ENCODE results near the gene TMEM225B. TPM values are rescaled to one million over a fixed set of nuclear protein-coding genes. Genes with fewer than 3 reads are reported as not detected.

Gene TMEM225B
- total RNA-seq, 1 experiment from 2014 or later, result 1.3 TPM

DNA sequence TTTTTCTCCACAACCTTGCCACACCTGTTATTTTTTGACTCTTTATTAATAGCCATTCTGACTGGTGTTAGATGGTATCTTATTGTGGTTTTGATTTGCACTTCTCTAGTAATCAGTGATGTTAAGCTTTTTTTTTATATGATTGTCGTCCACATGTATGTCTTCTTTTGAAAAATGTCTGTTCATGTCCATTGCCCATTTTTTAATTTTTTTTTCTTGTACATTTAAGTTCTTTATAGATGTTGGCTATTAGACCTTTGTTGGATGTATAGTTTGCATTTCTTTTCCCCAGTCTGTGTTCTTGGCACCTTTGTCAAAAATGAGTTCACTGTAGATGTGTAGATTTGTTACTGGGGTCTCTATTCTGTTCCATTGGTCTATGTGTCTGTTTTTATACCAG, 47.5 kb downstream of the TMEM225B start:
- no peak overlapping the region for H3K27ac ChIP-seq (ENCODE audit: low read depth, low read length, poor library complexity, severe bottlenecking)
- H3K4me1 ChIP-seq (ENCODE audit: insufficient read depth, low read length, poor library complexity, severe bottlenecking), result no peaks in the 10 kb centered on the region
- CTCF ChIA-PET, result no interaction called here
- no TSS peak for BruUV-seq (replicated peaks)
- no peaks in the 10 kb centered on the region for H3K9me3 ChIP-seq (ENCODE audit: low read depth, low read length, poor library complexity, severe bottlenecking)
- DNase-seq (ENCODE audit: low spot score), result no peak
- POLR2A ChIA-PET (ENCODE audit: low non-redundant PET), result no interaction called here
- H3K36me3 ChIP-seq (ENCODE audit: insufficient read depth, low read length, poor library complexity, severe bottlenecking), result no peaks in the 10 kb centered on the region
- TF ChIP-seq EZH2 (IDR thresholded peaks at IDR 0.05; ENCODE audit: borderline replicate concordance, low read depth, low read length, poor library complexity, severe bottlenecking), result no peak
- no peak for TF ChIP-seq CTCF (conservative IDR thresholded peaks at IDR 0.05; ENCODE audit: low read depth, low read length)
- no peaks in the 10 kb centered on the region for H3K27me3 ChIP-seq (replicated peaks; ENCODE audit: insufficient read depth, low read depth, low read length, poor library complexity)
- H3K4me3 ChIP-seq (ENCODE audit: low read depth, low read length, poor library complexity, severe bottlenecking), result no peak overlapping the region
- intact Hi-C loops (cut with micrococcal nuclease; ENCODE audit: unreplicated experiment), result no loop called here

DNA sequence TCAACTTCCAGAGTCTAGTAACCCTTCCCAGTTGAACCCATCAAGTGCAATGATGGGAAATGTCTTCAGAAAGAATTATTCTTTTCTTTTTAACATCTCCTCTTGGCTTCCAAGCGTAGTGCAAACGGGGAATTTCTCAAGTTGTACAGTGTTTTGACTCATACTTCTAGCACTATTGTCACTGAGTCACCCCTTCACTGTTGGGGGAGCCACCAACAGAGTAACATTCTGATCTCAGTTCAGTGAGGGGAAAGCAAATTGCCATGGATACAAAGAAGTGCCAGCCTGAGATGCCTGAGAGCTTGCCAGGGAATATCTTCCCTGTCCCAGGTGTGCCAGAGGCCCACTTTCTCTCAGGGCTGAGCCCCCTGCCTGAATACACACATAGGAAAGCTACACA, 50.8 kb downstream of the TMEM225B start:
- Histone ChIP-seq H3K9me3 (ENCODE audit: low read depth, low read length, poor library complexity, severe bottlenecking) (no peaks in the 10 kb centered on the region), H3K4me3 (ENCODE audit: low read depth, low read length, poor library complexity, severe bottlenecking) (no peak overlapping the region), H3K36me3 (ENCODE audit: insufficient read depth, low read length, poor library complexity, severe bottlenecking) (no peaks in the 10 kb centered on the region), H3K4me1 (ENCODE audit: insufficient read depth, low read length, poor library complexity, severe bottlenecking) (no peaks in the 10 kb centered on the region), H3K27ac (ENCODE audit: low read depth, low read length, poor library complexity, severe bottlenecking) (no peak overlapping the region), H3K27me3 (replicated peaks; ENCODE audit: insufficient read depth, low read depth, low read length, poor library complexity) (no peaks in the 10 kb centered on the region)
- ChIA-PET CTCF (no interaction called here), POLR2A (ENCODE audit: low non-redundant PET) (no interaction called here)
- intact Hi-C loops (cut with micrococcal nuclease; ENCODE audit: unreplicated experiment), result no loop called here
- no peak for TF ChIP-seq CTCF (conservative IDR thresholded peaks at IDR 0.05; ENCODE audit: low read depth, low read length)
- TF ChIP-seq EZH2 (IDR thresholded peaks at IDR 0.05; ENCODE audit: borderline replicate concordance, low read depth, low read length, poor library complexity, severe bottlenecking), result no peak
- DNase-seq (ENCODE audit: low spot score), result no peak
- BruUV-seq (replicated peaks), result no TSS peak

DNA sequence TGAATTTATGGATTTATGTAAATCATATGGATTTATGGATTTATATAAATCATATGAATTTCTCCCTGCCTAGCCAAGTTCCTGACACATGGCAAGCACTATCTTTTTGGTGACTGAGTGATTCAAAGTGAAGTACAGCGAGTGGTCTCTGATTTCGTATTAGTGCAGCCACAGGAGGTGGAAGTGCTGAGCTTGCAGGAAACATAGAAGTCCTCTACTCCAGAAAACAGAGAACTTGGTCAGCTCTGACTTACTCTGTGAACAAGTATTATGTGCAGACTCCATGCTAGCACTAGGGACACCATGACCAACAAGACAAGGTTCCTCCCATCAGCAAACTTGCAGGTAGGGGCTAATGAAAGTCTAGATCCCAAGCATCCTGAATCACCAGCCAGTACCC, 53.2 kb downstream of the TMEM225B start:
- Histone ChIP-seq H3K4me3 (ENCODE audit: low read depth, low read length, poor library complexity, severe bottlenecking) (no peak overlapping the region), H3K27me3 (replicated peaks; ENCODE audit: insufficient read depth, low read depth, low read length, poor library complexity) (no peaks in the 10 kb centered on the region), H3K4me1 (ENCODE audit: insufficient read depth, low read length, poor library complexity, severe bottlenecking) (no peaks in the 10 kb centered on the region), H3K36me3 (ENCODE audit: insufficient read depth, low read length, poor library complexity, severe bottlenecking) (no peaks in the 10 kb centered on the region), H3K9me3 (ENCODE audit: low read depth, low read length, poor library complexity, severe bottlenecking) (no peaks in the 10 kb centered on the region), H3K27ac (ENCODE audit: low read depth, low read length, poor library complexity, severe bottlenecking) (no peak overlapping the region)
- TF ChIP-seq CTCF (conservative IDR thresholded peaks at IDR 0.05; ENCODE audit: low read depth, low read length) (no peak), EZH2 (IDR thresholded peaks at IDR 0.05; ENCODE audit: borderline replicate concordance, low read depth, low read length, poor library complexity, severe bottlenecking) (no peak)
- DNase-seq (ENCODE audit: low spot score), result no peak
- ChIA-PET POLR2A (ENCODE audit: low non-redundant PET) (no interaction called here), CTCF (no interaction called here)
- no TSS peak for BruUV-seq (replicated peaks)
- intact Hi-C loops (cut with micrococcal nuclease; ENCODE audit: unreplicated experiment), result no loop called here
